ENCODE measurements around the gene COPG1. TPM values are rescaled to one million over a fixed set of nuclear protein-coding genes. Genes with fewer than 3 reads are reported as not detected.

The COPG1 gene
- total RNA-seq, 4 donors from 2014 or later = 35.6 to 409 (median 118) TPM

DNA sequence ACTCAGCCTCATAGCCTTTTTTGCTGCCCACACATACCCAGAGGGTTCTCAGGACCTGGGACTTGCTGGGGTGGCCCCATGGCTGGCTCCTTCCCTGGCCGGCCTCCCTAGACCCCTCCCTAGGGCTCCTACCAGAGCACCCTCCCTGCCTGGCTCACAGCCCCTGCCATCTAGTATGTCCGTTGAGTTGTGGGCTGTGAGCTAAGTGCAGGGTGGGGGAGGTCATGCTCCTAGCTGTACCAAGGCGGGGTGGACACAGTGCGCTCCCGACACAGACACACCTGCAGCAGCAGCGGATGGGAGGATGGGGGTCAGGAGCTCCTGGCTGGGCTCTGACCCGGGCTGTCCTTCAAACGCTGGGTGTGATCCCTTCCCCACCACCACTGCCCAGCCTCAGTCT, 70.9 kb downstream of the COPG1 start:
- intact Hi-C loops (cut with DNase I; ENCODE audit: low total_unique reads) = no loop called here
- Histone ChIP-seq H3K36me3 (no peaks in the 10 kb centered on the region), H3K27ac (no peak overlapping the region), H3K4me1 (peaks cover 0 to 4% of the 10 kb centered on the region in 2 donors), H3K9me3 (no peaks in the 10 kb centered on the region), H3K27me3 (no peaks in the 10 kb centered on the region), H3K4me3 (no peak overlapping the region)
- TF ChIP-seq, protein P1, sequence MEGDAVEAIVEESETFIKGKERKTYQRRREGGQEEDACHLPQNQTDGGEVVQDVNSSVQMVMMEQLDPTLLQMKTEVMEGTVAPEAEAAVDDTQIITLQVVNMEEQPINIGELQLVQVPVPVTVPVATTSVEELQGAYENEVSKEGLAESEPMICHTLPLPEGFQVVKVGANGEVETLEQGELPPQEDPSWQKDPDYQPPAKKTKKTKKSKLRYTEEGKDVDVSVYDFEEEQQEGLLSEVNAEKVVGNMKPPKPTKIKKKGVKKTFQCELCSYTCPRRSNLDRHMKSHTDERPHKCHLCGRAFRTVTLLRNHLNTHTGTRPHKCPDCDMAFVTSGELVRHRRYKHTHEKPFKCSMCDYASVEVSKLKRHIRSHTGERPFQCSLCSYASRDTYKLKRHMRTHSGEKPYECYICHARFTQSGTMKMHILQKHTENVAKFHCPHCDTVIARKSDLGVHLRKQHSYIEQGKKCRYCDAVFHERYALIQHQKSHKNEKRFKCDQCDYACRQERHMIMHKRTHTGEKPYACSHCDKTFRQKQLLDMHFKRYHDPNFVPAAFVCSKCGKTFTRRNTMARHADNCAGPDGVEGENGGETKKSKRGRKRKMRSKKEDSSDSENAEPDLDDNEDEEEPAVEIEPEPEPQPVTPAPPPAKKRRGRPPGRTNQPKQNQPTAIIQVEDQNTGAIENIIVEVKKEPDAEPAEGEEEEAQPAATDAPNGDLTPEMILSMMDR (IDR thresholded peaks at IDR 0.05) = no peak
- TF ChIP-seq POLR2A (IDR thresholded peaks at IDR 0.05) = no peak
- DNase-seq = no peak

DNA sequence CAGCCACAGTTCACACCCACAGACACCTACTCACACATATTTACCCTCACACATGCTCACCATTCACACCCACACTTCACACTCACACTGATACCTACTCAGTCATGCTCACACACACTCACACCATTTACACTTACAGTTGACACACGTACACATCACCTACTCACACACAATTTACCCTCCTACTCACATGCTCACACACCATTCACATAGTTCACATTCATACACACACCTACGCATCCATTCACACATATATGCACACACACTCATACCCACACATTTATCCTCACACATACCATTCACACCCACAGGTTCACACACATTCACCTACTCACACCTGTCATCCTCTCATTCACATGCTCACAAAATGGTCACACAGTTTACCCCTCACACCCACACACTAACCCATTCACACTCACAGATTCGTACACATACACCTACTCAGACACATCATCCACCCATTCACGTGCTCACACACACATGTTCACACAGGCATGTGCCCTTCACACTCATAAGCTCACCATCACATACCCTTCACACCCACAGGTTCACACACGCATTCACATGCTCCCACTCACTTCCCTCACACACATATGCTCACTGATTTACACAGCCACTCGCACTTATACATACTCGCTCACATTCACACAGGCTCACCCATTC, 71.5 kb downstream of the COPG1 start:
- TF ChIP-seq, protein P1 (IDR thresholded peaks at IDR 0.05) = no peak
- TF ChIP-seq POLR2A (IDR thresholded peaks at IDR 0.05) = no peak
- H3K4me1 ChIP-seq = peaks cover 0 to 4% of the 10 kb centered on the region in 2 donors
- H3K36me3 ChIP-seq = no peaks in the 10 kb centered on the region
- H3K9me3 ChIP-seq = no peaks in the 10 kb centered on the region
- H3K27me3 ChIP-seq = no peaks in the 10 kb centered on the region
- intact Hi-C loops (cut with DNase I; ENCODE audit: low total_unique reads) = no loop called here
- H3K4me3 ChIP-seq = no peak overlapping the region
- no peak for DNase-seq
- H3K27ac ChIP-seq = no peak overlapping the region

DNA sequence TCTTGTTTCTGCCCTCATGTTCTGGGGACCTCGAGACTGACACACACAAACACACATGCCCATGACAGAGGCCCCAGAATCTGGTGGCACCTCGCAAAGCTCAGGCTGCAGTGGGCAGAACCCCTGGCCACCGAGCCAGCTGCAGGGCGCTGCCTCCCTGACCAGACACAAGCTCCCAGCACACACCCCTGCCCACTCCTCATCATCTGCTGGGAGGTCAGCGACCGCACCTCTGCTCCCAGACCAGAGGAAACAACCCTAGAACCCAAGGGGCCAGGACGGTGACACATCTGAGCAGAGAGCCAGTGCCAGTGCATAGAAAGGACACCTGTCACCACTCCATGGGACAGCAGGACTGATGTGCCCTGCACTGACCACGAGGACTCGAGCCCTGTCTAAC, 72.5 kb downstream of the COPG1 start:
- intact Hi-C loops (cut with DNase I; ENCODE audit: low total_unique reads) = no loop called here
- no peak overlapping the region for H3K4me3 ChIP-seq
- H3K27me3 ChIP-seq = no peaks in the 10 kb centered on the region
- no peak for DNase-seq
- H3K4me1 ChIP-seq = peaks cover 0 to 4% of the 10 kb centered on the region in 2 donors
- no peaks in the 10 kb centered on the region for H3K9me3 ChIP-seq
- H3K27ac ChIP-seq = no peak overlapping the region
- H3K36me3 ChIP-seq = no peaks in the 10 kb centered on the region
- TF ChIP-seq, protein P1 (IDR thresholded peaks at IDR 0.05) = no peak
- TF ChIP-seq POLR2A (IDR thresholded peaks at IDR 0.05) = no peak

DNA sequence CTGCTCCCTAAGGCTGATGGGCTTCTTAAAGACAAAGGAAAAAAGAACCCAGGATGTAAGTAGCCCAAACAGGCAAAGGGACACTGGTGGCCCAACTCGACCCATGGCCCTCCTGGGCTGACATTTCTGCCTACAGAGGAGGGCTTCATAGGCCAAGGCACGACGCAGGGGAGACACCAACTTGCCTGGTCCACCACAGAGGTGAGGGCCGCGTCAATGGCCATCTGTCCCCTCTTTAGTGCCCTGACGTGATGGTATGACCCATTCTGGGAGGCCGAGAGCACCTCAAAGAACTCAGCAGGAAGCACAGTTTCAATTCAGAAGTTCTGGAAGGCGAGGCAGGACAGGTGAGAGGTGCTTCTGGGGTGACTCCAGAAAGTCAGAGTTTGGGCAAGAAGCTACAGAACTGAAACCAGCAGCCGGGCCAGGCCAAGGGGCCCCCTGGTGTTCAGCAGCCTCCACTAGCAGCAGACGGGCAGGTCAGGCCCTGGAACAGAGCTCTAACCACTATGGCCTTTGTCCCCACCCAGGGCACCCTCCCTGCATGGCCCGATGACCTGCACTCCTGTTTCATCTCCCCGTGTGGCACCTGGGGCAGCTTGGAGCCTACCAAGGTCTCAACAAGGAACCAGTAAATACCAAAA, 74.4 kb downstream of the COPG1 start:
- no peak for TF ChIP-seq POLR2A (IDR thresholded peaks at IDR 0.05)
- TF ChIP-seq, protein P1 (IDR thresholded peaks at IDR 0.05) = no peak
- intact Hi-C loops (cut with DNase I; ENCODE audit: low total_unique reads) = no loop called here
- no peaks in the 10 kb centered on the region for H3K27me3 ChIP-seq
- no peaks in the 10 kb centered on the region for H3K36me3 ChIP-seq
- H3K9me3 ChIP-seq = no peaks in the 10 kb centered on the region
- H3K27ac ChIP-seq = no peak overlapping the region
- H3K4me3 ChIP-seq = no peak overlapping the region
- no peaks in the 10 kb centered on the region for H3K4me1 ChIP-seq
- no peak for DNase-seq

DNA sequence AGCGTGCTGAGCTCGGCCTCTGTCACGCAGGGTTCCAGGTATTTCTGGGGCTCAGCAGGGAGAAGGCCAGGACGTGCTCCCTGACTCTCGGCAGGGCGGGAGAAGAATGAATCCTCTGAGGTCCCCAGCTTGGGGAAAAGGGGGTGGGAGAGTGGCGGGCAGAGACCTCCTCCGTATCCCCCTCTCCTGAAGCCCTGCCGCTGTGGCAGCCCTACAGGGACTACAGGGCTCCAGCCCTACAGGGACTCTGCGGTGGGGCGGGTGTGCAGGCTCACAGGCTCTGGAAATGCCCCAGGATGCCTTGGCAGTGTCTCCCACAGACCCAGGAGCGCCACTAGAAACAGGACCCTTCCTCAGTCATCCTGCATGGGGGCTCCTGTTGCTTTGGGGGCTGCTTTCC, 75.4 kb downstream of the COPG1 start:
- no peak overlapping the region for H3K4me3 ChIP-seq
- H3K4me1 ChIP-seq = no peaks in the 10 kb centered on the region
- intact Hi-C loops (cut with DNase I; ENCODE audit: low total_unique reads) = no loop called here
- H3K27me3 ChIP-seq = no peaks in the 10 kb centered on the region
- no peak for DNase-seq
- no peak for TF ChIP-seq POLR2A (IDR thresholded peaks at IDR 0.05)
- TF ChIP-seq, protein P1 (IDR thresholded peaks at IDR 0.05) = no peak
- no peaks in the 10 kb centered on the region for H3K36me3 ChIP-seq
- no peak overlapping the region for H3K27ac ChIP-seq
- H3K9me3 ChIP-seq = no peaks in the 10 kb centered on the region

All from uterus (tissue), 4 donors.